HG02642 (cell line): ENCODE measurements around the gene COL4A1.

Experiments
- ATAC-seq: cut with Tn5 transposase; IDR thresholded peaks from one replicate; pipeline ENCODE4 v1.9.1; 2021; ENCODE audit warnings: mild to moderate bottlenecking; ENCODE audit not compliant: unreplicated experiment, poor library complexity

The COL4A1 gene

DNA sequence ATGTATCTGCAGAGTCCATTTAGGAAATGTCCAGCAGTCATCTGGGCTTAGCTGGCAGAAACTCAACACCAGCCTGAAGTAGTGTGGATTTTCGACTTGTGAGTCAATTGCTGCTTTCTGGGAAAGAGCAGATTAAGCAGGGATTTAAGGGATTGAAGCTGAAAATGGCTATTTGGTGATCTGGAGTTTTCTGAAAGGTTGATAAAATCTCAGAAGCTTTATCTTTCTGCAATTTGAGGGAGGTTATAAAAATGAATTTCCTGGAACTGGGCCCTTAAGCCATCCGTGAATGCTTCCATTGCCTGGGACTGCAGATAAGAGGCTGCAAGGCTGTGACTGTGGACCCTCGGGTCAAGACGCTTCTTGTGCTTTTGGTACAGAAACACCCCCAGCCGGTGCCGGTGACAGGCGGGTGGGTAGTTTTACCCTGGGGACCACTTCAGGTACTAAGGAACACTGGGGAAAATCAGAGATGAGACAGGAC lies 61.5 kb downstream of the COL4A1 start:
- ATAC-seq, result no peak

DNA sequence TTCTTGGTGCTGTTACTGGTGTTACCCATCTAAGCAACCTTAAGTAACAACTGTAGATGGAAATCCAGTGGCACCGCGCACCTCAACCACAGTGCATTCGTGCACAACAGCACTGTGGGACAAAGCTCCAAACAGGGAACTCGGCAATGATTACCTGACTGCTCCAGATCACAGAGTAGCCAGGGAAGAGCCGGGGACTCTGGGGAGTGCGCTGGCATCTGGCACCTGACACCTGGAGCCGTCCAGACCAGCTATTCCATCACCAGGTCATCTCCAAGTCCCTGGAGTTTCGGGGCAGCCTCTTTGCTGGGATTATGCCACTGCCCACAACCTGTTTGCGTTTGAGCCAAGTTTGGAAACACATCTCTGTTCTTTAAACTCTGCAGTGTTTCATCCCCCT lies 62.0 kb downstream of the COL4A1 start:
- ATAC-seq, result no peak

DNA sequence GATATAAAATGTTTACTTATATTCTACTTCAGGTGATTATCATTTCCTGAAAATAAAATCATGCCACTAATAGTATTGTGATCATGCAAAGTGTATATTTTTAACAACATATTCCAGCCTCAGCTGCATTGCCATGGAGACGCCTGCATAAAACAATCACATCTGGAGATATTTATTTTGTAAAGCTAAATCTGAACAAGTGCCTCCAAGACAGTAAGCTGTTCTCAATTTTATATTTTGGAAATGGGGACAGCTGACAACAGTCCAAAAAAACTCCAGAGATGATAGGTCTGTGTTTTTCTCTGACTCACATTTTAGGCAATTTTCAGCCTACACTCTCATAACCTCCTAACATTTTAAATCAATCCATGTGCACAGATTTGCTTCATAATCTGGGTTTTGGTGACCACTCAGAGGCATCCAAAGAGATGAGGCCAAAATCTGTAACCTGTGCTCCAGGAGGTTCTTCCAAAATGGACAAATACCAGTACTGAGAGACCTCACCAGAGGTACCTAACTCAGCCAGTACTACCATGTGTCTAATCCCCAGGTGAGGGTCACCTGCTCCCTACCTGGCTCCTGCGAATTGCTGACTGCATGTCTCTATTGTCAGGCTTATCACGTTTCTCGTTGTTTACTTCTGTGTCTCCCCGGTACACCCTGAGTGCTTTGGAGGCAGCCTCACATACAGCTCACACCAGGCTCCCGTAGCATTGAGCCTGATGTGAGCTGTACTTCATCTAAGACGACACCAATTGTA lies 62.7 kb downstream of the COL4A1 start:
- ATAC-seq, result no peak

DNA sequence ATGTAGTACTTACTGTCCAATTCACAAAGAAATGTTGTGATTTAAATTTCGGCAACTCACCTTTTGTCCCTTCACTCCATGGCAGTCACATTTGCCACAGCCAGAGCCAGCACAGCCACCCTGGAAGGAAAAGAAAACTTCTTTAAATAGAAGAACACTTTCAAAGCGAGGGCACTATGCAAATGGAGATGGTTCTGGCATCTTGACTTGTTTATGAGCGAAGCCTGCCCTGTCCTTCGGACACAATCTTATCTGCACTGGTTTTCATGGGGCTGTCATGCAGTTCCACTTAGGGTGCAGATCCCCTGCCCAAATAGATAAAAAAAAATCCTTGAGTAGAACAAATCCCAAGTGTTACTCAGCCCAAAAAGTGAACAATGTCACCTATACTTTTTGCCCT lies 64.3 kb downstream of the COL4A1 start:
- no peak for ATAC-seq

DNA sequence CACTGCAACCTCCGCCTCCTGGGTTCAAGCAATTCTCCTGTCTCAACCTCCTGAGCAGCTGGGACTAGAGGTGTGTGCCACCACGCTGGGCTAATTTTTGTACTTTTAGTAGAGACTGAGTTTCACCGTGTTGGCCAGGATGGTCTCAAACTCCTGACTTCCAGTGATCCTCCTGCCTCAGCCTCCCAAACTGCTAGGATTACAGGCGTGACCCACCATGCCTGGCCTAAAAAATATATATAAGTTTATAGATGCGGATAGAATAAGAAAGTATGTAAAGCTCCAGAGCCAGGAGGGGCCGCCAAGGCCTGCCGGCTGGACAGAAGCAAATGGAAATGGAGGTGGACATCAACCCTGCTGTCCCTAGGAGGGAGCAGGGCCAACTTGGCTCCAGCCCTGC lies 66.0 kb downstream of the COL4A1 start:
- ATAC-seq, result no peak

DNA sequence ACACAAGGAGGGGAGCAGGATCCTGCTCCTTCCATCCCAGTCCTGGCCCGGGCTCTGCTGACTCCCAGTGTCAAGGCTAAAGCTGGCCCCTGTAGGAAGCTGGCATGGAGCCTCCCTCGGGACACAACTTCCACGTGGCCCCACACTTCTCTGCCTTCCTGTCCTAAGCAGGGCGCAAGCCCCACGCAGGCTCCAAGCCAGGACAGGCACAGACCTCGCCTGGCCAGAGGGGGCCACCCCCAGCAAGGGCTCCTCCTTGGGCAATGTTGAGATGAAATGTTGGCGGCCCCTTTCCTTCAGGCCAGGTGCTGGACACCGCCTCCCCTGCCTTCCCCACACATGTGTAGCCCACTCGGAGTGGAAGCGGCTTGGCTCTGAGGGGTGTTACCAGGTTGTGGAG lies 66.6 kb downstream of the COL4A1 start:
- ATAC-seq, result no peak

DNA sequence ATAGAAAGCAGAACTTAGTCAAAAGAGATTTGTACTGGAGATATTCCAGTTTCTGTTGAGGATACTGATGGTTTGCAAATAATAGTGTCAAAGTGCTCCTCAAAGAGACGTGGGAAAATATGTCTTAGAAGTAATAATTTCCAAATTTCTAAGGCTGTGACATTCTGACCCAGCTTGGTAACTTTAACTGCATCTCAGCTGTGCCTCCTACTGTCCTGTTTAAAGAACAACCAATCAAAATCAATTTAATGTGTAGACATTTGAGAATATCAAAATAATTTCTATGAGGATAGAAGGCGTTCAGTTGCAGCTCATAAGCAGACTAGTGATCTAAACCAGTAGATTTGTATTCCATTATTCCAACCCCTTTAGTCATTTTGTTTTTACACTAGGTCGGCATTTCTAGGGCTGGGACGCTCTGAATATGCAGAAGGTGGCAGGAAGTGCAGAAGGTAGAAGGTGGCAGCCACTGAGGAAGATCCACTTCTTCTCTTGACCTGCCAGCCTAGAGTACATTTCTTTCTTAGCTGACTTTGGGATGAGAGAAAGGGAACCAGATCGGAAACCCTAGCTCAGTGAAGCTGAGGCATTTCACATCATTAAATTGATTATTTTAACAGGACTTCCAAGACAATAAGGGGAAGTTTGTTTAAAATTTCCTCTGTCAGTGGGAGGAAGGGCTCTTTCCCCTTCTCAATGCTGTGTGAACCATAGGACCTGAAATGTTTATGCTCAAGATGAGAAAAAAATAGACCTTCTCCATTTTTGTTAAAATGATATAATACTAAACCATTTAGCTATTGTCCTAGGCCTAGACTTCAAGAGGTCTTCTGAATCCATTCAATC lies 67.5 kb downstream of the COL4A1 start:
- no peak for ATAC-seq

DNA sequence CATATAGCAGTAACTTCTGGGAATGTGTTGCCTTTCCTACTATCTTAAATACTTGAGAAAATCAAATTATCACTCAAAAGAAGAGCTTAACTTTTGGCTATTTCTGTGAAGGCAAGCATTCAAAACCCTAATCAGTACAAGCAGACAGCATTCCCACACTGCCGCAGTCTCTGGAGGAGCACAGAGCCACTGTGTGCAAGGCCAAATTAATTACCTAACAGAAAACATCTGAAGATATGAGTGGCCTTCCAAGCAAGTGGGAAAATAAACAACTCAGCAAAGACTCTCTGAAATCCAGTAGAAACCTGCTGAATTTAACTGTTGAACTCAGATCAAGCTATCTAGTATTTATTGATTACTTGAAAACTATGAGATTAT lies 68.2 kb downstream of the COL4A1 start:
- ATAC-seq, result no peak

DNA sequence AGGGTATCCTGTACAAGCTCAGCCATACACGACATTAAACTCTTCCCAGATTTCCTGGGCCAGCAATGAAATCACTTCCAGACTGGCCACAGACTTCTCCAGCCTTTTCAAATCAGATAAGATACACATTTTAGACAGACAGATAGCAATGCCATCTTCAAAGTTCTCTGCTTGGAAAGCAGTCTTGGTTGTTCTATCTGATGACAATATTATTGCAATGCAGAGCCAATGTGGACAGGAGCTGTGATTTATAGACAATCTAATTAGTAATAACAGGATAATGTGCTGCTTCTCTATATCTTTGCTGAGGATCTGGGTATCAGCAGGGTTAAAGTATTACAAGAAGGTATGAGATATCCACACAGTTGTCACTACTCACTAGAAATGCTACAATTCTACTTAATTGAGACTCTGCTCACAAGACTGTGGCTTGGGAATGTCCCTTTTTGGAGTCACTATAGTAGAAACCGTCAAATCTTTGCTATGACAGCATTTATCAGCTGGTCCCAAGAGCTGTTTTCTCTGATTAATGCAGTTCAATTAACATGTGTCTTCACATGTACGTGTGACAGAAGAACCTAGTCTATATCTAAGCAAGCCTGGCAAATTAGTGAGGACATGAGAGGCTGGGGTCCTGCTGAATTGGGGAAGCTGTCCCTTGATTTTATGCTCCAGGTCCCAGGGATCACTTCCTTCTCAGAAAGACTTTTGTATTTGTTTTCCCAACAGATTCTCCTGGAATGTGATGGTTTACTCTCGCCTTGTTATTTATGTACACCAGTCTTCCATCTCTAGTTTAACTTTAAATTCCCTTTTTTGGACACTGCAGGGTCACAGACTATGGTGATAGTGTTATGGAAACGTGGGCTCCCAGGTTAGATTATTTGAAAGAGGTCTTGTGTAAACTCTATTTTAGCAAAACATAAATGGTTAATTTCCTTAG lies 68.8 kb downstream of the COL4A1 start:
- no peak for ATAC-seq

DNA sequence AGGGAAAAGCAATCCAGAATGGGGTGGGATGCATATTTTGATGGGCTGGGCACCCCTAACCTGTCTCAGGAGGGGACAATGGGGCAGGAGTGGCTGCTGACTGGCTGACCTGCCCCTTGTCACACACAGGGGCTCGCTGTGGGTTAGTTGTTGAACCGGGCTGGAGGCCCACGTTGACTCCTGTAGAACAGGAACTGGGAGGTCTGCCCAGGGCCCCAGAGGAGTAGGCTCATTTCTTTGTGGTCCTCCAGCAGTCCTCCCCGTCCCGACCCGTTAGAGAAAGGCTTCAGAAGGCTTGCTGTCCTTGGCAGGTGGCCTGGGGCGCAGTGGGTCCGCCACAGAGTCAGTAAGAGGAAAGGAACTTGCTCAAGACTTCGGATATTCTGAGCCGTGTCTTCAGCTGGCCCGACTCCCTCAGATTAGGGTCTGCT lies 70.1 kb downstream of the COL4A1 start:
- no peak for ATAC-seq

DNA sequence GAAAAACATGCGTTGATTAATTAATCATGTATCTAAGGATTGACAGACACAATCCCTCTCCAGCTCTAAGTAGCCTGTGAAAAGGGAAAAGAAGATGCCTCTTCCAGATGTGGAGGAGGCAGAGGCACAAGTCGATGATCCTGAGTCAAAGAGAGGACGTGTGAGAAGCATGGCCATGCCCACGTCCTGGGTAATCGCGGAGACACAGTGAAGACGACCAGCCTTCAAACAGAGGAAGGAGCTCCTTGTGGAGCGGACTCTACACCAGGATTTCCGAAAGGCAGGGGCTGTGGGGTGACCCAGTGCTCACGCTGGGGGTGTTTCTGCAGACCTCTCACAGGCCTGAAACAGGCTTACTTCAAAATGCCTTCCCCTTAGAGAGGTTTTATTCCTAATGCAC lies 70.5 kb downstream of the COL4A1 start:
- ATAC-seq, result no peak

DNA sequence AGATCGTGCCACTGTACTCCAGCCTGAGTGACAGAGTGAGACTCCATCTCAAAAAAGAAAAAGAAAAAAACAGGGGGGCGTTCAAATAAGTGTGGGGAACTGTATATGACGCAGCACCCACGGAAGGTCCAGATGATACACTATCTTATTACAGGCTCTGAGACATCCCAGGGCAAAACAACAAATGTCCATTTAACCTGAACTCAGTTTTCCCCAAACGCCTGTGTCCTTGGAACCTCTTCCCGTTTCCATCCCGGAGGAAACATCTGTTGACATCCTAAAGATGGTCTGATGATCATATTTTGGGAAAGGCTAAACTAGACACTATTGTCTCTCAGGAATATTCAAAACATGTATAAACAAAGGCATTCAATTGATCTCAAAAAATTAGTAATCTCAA lies 72.4 kb downstream of the COL4A1 start:
- no peak for ATAC-seq

DNA sequence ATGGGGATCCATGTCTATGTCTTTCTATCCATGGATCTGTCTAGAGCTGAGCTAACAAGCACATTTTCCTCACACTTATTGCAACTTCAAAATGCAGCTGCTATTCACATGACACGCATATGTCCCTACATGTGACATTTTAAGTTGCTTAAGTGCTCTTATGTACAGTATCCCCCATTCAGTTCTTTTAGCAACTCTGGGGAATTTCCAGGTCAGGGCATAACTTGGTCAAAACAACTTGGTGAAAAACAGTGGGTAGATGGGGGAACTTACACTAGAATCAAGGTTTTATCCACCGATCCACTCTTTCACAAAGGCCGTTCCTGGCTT lies 73.0 kb downstream of the COL4A1 start:
- no peak for ATAC-seq

DNA sequence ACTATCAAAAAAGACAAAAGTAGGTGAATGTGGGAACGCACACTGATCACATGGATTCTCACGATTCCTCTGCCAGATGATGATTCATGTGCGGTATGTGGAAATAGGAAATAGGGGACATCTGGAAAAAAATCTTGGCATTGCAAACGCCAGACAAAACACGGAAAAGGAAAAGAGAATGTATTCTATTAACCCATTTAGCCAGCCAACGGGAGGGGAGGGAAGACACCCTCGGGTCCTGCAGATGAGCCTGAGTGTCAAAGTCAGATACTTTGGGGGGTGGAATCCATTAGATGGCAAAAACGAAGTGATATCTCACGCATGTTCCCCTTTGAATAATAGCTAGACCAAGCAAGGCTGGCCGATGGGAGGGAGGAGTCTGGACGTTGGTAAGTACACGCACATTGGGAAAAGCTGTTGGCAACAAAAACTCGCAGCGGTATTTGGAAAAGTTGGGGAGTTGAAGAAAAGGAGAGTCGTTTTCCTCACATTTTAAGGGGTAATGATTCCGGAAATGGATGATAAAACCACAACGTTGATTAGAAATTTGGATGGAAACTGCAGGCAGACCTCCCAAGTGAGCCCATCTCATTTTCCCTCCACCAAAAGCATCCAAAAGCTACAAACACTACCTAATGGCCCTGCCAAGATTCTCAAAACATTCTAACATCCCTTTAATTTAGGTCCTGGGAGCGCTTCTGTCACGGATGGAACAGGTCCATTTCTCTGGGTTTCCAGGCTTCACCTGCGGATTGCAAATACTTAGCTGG lies 73.6 kb downstream of the COL4A1 start:
- ATAC-seq, result no peak

DNA sequence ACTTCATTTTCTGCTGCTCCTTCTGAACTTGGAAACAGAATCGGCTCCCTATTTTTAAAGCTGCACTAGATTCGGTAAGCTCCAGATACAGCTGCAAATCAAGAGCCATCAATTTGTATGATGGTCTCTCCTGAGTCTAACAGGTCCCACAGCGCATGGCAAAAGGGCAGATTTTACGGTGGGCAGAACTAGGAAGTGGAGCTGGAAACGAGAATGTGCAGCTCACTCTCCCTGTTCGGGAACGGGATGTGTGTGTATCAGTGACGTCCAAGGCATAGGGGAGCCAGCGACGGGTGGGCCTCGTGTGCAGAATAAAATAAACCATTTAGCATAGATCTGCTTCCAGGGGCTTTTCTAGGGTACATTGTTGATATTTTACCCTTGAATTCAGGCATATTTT lies 74.2 kb downstream of the COL4A1 start:
- no peak for ATAC-seq

DNA sequence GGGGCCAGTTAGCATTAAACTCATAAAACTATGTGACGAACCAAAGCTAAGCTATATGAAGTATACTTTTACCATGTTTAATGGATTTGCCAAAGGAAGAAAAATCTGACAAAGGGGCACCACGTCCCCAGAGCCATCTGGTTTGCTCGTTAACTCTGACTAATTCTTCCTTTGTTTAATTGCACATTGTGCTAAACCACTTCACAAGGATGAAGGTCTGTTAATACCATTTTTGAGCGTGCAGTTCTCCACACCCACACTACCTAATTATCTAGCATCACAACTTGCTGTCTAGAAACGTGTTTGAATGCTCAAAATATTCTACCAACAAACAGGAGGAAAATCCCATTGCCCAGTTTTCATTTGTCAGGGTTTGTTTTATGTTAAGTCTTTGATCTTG lies 74.8 kb downstream of the COL4A1 start:
- no peak for ATAC-seq

DNA sequence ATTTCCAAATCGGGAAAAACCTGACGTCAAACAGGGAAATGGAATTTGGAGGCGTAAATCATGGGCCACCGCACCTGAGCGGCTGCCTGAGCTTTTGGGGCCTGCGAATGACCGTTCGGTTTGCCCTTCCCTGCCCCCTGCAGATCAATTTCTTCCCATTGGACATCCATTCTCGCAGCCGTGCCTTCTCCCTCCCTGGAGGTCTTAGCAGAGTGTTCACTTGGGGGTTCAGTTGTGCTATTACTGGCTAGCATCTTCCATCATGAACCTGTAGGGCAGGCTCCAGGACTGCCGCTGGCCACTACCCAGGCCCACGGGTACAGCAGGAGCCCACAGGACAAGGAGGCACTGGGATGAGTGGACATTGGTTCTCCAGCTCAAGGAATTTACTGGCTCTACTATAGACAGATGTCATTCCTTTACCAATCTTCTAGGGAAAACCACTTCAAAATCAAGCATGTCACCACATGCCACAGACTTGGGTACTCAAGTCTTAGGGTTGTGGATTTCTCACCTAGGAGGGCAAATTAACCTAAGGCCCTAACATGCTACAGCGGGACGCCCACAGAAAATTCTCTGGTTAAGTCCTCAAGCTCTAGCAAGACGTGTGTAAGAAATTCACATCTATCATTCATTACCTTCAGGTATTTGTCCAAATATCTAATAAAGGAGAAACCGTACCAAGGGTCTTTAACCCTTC lies 75.5 kb downstream of the COL4A1 start:
- no peak for ATAC-seq

DNA sequence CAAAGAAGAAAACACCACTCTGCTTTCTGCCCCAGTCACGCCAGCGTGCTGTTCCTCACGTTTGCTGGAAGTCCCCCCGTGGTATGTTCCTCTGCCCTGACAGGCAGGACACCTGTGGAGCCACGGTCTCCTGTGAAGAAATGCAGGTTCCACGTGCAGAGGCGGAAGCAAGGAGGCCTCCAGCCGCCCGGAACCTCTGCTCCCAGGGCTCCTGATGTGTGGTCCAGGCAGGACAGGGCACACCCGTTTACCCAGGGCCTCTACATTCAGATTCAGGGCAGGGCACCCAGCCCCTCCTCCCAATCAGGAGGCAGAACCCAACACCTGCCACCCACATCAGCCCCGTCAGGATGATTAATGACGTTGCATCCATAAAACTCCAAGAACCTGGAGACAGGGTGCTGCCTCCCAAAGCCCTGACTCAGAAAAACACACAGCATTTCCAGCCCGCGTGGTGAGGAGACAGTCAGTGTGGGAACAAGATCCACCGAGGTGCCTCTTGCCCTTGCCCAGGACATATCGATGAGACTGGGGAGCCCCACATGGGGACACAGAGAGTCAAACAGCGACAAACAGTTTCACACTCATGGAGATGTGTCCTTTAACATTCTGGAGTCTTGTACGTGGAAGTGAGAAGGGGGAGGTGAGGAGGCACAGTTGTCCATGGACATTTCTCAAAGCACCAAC lies 76.2 kb downstream of the COL4A1 start:
- ATAC-seq, result no peak
